Measurements from ENCODE around the gene FLT4. TPM values are rescaled to one million over a fixed set of nuclear protein-coding genes. Genes with fewer than 3 reads are reported as not detected.

Gene FLT4
- total and polyA plus RNA-seq, 2 of the 13 experiments (the other 11 are each of a cell fraction or from before 2014, with no cell fraction given) = not detected

GRCh38 chr5:180625791-180626660, 23.4 kb downstream of the FLT4 start (continued):
- TF ChIP-seq THAP9 (CRISPR knock-in tag; IDR thresholded peaks at IDR 0.05; ENCODE audit: borderline replicate concordance) (no peak), DMTF1 (CRISPR knock-in tag; IDR thresholded peaks at IDR 0.05) (no peak), ZNF264 (CRISPR knock-in tag; IDR thresholded peaks at IDR 0.05) (no peak), U2AF1 (optimal IDR thresholded peaks at IDR 0.05; ENCODE audit: low read depth, low read length) (no peak), ZNF75D (CRISPR knock-in tag; IDR thresholded peaks at IDR 0.05; ENCODE audit: borderline replicate concordance) (no peak), FOXO1 (CRISPR knock-in tag; IDR thresholded peaks at IDR 0.05) (no peak), ZMYM3 (CRISPR knock-in tag; IDR thresholded peaks at IDR 0.05) (no peak), ZNF30 (CRISPR knock-in tag; IDR thresholded peaks at IDR 0.05) (no peak), GTF2F1 (IDR thresholded peaks at IDR 0.05; ENCODE audit: low read length) (no peak), SYNCRIP (IDR thresholded peaks at IDR 0.05; ENCODE audit: insufficient read depth, low read depth, low read length) (no peak)
- TF ChIP-seq, protein P1, sequence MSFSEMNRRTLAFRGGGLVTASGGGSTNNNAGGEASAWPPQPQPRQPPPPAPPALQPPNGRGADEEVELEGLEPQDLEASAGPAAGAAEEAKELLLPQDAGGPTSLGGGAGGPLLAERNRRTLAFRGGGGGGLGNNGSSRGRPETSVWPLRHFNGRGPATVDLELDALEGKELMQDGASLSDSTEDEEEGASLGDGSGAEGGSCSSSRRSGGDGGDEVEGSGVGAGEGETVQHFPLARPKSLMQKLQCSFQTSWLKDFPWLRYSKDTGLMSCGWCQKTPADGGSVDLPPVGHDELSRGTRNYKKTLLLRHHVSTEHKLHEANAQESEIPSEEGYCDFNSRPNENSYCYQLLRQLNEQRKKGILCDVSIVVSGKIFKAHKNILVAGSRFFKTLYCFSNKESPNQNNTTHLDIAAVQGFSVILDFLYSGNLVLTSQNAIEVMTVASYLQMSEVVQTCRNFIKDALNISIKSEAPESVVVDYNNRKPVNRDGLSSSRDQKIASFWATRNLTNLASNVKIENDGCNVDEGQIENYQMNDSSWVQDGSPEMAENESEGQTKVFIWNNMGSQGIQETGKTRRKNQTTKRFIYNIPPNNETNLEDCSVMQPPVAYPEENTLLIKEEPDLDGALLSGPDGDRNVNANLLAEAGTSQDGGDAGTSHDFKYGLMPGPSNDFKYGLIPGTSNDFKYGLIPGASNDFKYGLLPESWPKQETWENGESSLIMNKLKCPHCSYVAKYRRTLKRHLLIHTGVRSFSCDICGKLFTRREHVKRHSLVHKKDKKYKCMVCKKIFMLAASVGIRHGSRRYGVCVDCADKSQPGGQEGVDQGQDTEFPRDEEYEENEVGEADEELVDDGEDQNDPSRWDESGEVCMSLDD (CRISPR knock-in tag; IDR thresholded peaks at IDR 0.05; ENCODE audit: borderline replicate concordance) = no peak
